Prostate gland (tissue), 2 donors: ENCODE measurements around the gene CARD18.
"Not testable (repeated sequence)": the region's sequence is repeated elsewhere in the genome, so short reads cannot be mapped to it uniquely, and the experiment has no call there.

Source experiments
- POLR2A ChIP-seq: fragments of 450-650 bp; IDR thresholded peaks from one replicate; pipeline ENCODE4 v1.6.1; 2016; ENCODE audit warnings: antibody characterized with exemption, mild to moderate bottlenecking
- POLR2AphosphoS5 ChIP-seq: sonication (generic); formaldehyde crosslinking; IDR thresholded peaks from one replicate; pipeline ENCODE4 v1.6.1; 2017; ENCODE audit warnings: antibody characterized with exemption
- TF ChIP-seq, protein P1 (sequence below), 4 experiments: fragments of 200-600 bp in 2 of 4; fragments of 450-650 bp in 2 of 4; sonication (generic) in 2 of 4; IDR thresholded peaks; 1 replicate in 3 of 4; 2 replicates in 1 of 4; pipeline ENCODE4 v1.5.1; 2016 to 2019; ENCODE audit warnings: antibody characterized with exemption in 4 of 4, mild to moderate bottlenecking in 2 of 4, moderate library complexity in 2 of 4

DNA sequence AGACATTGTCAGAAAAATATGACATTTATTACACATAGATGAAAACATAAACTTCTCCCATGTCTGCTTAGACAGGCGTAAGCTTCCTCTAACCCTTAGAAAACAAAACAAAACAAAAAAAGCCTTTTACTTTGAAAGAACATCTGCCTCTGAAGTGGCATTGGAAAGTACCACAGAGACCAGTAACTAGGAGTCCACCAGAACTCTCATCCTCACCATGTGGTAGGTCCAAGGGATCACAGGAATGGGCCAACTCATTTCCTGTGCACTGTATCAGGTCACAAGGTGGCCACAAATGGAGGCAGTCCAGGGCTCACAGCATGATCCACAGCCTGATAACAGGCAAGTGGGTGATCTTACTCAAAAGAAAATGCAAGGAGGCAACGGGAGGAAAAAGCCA, 40.0 kb downstream of the CARD18 start:
- not testable (repeated sequence) for TF ChIP-seq POLR2AphosphoS5, POLR2A
- TF ChIP-seq, protein P1, sequence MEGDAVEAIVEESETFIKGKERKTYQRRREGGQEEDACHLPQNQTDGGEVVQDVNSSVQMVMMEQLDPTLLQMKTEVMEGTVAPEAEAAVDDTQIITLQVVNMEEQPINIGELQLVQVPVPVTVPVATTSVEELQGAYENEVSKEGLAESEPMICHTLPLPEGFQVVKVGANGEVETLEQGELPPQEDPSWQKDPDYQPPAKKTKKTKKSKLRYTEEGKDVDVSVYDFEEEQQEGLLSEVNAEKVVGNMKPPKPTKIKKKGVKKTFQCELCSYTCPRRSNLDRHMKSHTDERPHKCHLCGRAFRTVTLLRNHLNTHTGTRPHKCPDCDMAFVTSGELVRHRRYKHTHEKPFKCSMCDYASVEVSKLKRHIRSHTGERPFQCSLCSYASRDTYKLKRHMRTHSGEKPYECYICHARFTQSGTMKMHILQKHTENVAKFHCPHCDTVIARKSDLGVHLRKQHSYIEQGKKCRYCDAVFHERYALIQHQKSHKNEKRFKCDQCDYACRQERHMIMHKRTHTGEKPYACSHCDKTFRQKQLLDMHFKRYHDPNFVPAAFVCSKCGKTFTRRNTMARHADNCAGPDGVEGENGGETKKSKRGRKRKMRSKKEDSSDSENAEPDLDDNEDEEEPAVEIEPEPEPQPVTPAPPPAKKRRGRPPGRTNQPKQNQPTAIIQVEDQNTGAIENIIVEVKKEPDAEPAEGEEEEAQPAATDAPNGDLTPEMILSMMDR (IDR thresholded peaks at IDR 0.05) = not testable (repeated sequence)
